Measurements from ENCODE around the gene NPSR1. TPM values are rescaled to one million over a fixed set of nuclear protein-coding genes. Genes with fewer than 3 reads are reported as not detected.

NPSR1 gene
- total RNA-seq, 1 experiment from 2014 or later, result not detected

DNA sequence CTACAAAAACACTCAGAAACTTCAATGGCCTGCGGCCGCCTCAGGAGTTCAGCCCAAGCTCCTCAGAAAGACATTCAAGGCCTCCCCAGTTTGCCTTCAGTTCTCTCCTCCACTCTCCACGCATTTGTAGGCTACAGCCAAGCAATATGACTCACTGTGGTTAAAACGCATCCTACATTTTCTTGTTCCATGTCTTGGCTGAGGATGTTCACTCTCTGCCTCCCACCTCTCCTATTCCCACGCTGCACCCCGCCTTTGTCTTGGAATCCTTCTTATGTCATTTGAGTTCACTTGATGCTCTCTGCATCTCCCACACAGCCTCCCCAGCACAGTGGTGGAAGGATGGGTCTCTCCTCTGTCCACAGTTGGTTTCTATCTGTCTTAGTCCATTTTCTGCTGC is 184.8 kb downstream of the NPSR1 start:
- H3K79me2 ChIP-seq (ENCODE audit: insufficient read depth, low read length), result no peaks in the 10 kb centered on the region
- no peak overlapping the region for H3T11ph ChIP-seq (ENCODE audit: low read length)
- DNase-seq, result no peak
- H3K14ac ChIP-seq (ENCODE audit: insufficient read depth, low read length), result no peak overlapping the region
- H3K9me3 ChIP-seq (ENCODE audit: control insufficient read depth, low read depth, low read length), result no peaks in the 10 kb centered on the region
- no peak overlapping the region for H4K5ac ChIP-seq (ENCODE audit: insufficient read length, low read depth, low read length)
- H4K8ac ChIP-seq (replicated peaks; ENCODE audit: insufficient read length, low read depth, low read length), result no peak overlapping the region
- Mint-ChIP-seq H3K36me3 (ENCODE audit: insufficient read depth in 1 of 3, low read depth in 3 of 3) (peaks cover 0 to 15% (median 0%) of the 10 kb centered on the region in 3 experiments; a peak in 2 of 7 replicates), H3K4me1 (peaks cover 11 to 25% of the 10 kb centered on the region in 2 experiments), H3K4me3 (no peak overlapping the region), H3K27ac (no peak overlapping the region), H3K27me3 (ENCODE audit: low read depth) (no peaks in the 10 kb centered on the region; the same call in 1 of the 2 replicates), H3K9me3 (peaks cover 8 to 14% of the 10 kb centered on the region in 2 experiments)
- no peak overlapping the region for H3K4me2 ChIP-seq (ENCODE audit: insufficient read depth, insufficient read length, low read length)
- 0 out of 2 replicates have a peak, but pooled peaks cover 3% of the 10 kb centered on the region for H3K4me1 ChIP-seq (ENCODE audit: insufficient read depth, low read length)
- no peaks in the 10 kb centered on the region for H3K27me3 ChIP-seq (ENCODE audit: insufficient read depth, low read length)
- H4K20me1 ChIP-seq (ENCODE audit: control insufficient read depth, insufficient read depth, insufficient read length), result no peaks in the 10 kb centered on the region
- no peak overlapping the region for H2BK20ac ChIP-seq (ENCODE audit: low read depth, low read length, poor library complexity, severe bottlenecking)
- no peak overlapping the region for H3K9ac ChIP-seq (ENCODE audit: extremely low read depth, insufficient read length, low read length)
- H2AK5ac ChIP-seq (ENCODE audit: insufficient read length, low read length), result no peak overlapping the region
- H3K4ac ChIP-seq (ENCODE audit: low read depth, low read length), result no peak overlapping the region
- no CpG with 5 or more reads among the region's 6 CpGs for WGBS (ENCODE audit: extremely low coverage, insufficient read length, low lambda C conversion rate)
- no peaks in the 10 kb centered on the region for H3K23me2 ChIP-seq (ENCODE audit: insufficient read length, low read depth, low read length, poor library complexity, severe bottlenecking)
- H2BK12ac ChIP-seq (ENCODE audit: insufficient read length, low read depth, low read length), result no peak overlapping the region
- no peak overlapping the region for H2BK120ac ChIP-seq (ENCODE audit: low read depth, low read length, poor library complexity, severe bottlenecking)
- H4K91ac ChIP-seq (ENCODE audit: insufficient read length, low read depth, low read length), result no peak overlapping the region
- no peak overlapping the region for H2AFZ ChIP-seq (ENCODE audit: low read length)
- H3K79me1 ChIP-seq (ENCODE audit: insufficient read depth, low read depth, low read length, poor library complexity, severe bottlenecking), result no peaks in the 10 kb centered on the region
- H3K23ac ChIP-seq (ENCODE audit: insufficient read length, low read depth, low read length), result no peak overlapping the region
- no peak overlapping the region for H2BK5ac ChIP-seq (ENCODE audit: insufficient read length, low read length)
- H3K56ac ChIP-seq (ENCODE audit: insufficient read length, low read depth, low read length), result no peak overlapping the region
- no peak overlapping the region for H3K27ac ChIP-seq (ENCODE audit: insufficient read length, low read depth, low read length)
- no peak overlapping the region for H2BK15ac ChIP-seq (ENCODE audit: low read depth, low read length)
- no peak overlapping the region for H3K18ac ChIP-seq (ENCODE audit: insufficient read length, low read depth, low read length)
- TF ChIP-seq, protein P1, sequence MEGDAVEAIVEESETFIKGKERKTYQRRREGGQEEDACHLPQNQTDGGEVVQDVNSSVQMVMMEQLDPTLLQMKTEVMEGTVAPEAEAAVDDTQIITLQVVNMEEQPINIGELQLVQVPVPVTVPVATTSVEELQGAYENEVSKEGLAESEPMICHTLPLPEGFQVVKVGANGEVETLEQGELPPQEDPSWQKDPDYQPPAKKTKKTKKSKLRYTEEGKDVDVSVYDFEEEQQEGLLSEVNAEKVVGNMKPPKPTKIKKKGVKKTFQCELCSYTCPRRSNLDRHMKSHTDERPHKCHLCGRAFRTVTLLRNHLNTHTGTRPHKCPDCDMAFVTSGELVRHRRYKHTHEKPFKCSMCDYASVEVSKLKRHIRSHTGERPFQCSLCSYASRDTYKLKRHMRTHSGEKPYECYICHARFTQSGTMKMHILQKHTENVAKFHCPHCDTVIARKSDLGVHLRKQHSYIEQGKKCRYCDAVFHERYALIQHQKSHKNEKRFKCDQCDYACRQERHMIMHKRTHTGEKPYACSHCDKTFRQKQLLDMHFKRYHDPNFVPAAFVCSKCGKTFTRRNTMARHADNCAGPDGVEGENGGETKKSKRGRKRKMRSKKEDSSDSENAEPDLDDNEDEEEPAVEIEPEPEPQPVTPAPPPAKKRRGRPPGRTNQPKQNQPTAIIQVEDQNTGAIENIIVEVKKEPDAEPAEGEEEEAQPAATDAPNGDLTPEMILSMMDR (conservative IDR thresholded peaks at IDR 0.05), result no peak
